GM04504 (cell line): ENCODE results near the gene METTL25B.

ENCODE experiments used
- DNase-seq: peaks from one replicate; pipeline ENCODE4 v3.0.0-alpha.2; 2012; ENCODE audit warnings: low read depth

METTL25B gene

GRCh38 chr1:156727926-156728598, at the start of gene METTL25B:
Gene METTL25B, plus strand, starts transcription at chr1:156728469. Its CDS starts 636 bp downstream, at chr1:156729105.
- DNase-seq = no peak

DNA sequence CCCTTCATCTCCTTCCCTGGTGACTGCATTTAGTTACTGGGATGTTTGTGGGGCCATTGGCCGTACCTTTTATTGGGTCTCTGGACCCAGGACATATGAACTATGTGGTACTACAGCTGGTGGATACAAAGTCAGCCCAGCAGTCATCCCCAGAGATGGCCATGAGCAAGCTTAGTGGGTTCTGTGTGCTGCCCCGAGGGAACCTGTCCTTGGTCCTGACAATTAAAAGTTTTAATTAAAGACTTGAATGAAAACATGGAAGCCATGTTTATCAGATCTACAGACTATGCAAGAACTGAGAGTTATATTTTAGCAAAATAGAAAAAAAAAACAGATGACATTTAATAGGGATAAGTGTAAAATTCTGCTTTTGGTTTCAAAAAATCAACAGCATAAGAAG, 48.2 kb upstream of the METTL25B start:
- no peak for DNase-seq

GRCh38 chr1:156681196-156681960, 46.9 kb upstream of the METTL25B start:
- DNase-seq = no peak

DNA sequence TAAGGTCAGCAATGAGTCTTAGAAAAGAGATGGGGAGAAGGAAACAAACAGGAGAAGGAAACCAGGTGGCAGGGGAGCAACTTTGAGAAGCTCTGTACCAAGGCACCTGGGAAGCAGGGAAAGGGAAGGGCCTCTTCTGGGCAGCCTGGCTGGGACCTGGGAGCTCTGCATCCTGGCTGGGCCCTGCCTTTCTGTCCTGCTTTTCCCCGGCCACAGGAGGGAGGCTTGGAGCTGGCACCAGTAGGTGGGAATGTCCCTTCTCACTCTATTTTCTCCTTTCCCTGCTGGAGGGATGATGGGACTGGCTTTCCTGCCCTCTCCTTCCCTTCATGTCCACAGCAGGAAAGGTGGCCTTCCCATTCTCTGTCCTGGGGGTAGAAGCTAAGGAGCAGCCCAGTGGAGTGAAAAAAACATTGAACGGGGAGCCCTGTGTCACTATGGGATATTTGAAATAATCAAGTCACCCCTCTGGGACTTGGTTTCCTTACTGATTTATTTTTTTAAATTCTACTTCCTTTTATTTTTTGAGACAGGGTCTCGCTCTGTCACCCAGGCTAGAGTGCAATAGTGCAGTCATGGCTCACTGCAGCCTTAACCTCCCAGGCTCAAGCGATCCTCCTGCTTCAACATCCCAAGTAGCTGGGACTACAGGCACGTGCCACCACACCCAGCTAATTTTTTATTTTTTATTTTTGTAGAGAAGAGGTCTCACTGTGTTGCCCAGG, 45.9 kb upstream of the METTL25B start:
- no peak for DNase-seq

GRCh38 chr1:156684227-156684782, 44.0 kb upstream of the METTL25B start:
- no peak for DNase-seq

GRCh38 chr1:156689035-156689952, 39.0 kb upstream of the METTL25B start:
- DNase-seq = no peak

GRCh38 chr1:156689953-156690674, 38.2 kb upstream of the METTL25B start:
- DNase-seq = no peak

DNA sequence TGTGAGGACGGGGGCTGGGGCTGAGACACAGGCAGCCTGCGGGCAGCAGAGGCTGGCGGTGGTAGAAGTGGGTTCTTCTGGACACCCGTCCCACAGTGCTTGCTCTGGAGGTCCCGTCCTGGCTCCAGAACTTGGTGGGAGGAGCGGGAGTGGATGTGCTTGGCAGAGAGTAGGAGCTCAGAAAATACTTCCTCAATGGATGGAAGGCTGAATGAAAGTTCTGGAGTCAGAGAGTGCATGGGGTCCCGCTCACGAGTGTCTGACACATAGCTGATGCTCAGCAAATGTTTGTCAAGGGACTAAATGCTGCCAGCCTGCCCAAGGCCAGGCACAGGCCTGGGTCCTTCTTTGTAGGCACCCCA, 37.6 kb upstream of the METTL25B start:
- DNase-seq = no peak

- no peak for DNase-seq
Measured at GRCh38 chr1:156691191-156691590, 37.1 kb upstream of the METTL25B start.

DNA sequence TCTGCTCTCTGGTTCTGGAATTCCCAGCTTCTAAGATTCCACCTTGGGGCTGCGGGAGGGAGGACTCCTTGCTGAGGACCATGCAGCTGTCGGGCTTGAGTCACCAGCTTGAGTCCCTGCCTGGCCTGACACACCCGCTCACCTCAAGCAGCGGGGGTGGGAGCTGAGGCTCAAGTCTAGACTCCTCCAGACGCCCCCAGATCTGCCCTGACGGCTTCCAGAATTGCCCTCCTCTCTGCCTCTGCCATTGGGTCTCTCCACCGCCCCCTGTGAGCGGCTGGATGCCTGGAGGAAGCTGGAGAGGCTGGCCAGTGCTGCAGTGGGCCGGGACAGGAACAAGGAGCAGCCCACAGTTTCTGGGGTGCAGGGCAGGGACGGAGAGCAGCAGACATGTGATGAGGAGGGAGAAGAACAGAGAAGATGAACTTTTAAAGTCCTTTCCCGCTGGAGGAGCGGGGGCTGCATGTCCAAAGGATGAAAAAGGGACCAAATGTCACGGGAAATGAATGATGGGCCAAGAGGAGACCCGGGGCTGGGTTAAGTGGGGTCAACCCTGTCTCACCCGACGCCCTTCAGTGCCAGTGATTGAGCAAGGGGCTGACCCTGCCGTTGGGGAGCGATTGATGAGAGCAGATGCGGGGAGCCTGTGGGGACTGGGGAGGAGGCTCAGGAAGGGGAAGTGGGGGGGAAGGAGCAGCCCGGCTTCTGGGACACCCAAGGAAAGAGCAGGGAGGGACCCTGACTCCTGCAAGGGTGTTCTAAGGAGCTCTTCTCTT, 36.4 kb upstream of the METTL25B start:
- no peak for DNase-seq

DNA sequence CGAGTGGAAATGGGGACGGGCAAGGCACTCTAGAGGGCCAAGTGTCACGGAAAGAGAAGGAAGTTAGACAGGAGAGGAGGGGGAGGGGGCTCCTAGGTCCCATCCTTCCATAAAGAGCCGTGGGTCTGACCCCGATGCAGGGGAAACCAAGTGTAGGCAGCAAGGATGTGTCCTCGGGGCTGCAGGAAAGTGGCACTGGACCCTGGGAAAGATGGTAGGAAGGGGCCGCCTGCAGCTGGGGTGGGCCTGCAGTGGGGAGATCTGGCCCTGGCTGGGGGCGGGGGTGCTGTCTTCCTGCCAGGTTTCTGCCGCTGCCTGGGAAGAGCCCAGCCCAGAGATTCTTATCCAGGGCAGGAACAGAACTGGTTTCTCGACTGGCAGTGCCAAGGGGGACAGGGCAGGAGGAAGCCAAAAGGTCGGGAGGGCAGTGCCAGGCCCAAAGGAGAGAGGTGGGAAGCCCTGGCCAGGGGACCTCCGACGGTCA, 35.8 kb upstream of the METTL25B start:
- DNase-seq = no peak

DNA sequence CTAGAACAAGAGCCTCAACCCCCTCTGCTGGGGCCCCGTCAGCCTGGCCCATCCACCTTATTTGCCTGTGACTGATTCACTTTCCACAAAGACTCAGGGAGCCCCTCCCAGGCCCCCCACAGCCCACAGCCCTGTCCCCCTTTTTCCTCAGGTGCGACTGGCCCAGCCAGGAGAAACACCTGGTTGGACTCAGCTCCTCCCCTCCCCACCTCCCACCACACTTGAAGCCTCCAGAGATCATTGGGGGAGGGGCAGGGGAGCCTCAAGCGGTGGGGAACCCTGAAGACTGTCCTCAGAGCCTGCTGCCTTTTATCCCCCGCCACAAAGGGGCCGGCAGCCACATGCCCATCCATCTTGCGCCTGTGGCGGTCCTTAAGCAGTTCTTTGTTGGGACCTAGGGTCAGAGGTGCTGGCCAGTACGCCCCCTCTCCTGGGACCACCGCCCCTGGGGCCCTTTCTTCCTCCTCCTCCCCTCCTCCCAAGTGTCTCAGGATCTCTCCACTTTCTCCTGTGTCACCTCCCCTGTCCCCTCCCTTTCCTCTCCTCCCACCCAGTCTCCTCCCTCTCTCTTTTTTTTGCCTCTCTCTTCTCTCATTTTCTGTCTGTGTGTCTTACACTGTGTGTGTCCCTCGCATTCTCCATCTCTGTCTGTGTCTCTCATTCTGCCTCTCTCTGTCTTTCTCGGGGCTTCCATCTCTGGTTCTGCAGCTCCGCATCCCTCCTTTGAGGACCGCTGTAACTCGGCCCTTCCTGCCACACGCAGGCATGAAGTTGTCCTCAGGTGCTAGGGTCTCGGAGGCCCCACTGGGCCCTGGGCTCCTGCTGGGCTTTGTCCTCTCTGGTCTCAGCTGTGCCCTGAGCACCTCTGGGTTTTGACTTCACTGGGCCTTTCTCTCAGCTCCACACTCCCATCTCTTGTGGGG, 35.1 kb upstream of the METTL25B start:
- DNase-seq = no peak

DNA sequence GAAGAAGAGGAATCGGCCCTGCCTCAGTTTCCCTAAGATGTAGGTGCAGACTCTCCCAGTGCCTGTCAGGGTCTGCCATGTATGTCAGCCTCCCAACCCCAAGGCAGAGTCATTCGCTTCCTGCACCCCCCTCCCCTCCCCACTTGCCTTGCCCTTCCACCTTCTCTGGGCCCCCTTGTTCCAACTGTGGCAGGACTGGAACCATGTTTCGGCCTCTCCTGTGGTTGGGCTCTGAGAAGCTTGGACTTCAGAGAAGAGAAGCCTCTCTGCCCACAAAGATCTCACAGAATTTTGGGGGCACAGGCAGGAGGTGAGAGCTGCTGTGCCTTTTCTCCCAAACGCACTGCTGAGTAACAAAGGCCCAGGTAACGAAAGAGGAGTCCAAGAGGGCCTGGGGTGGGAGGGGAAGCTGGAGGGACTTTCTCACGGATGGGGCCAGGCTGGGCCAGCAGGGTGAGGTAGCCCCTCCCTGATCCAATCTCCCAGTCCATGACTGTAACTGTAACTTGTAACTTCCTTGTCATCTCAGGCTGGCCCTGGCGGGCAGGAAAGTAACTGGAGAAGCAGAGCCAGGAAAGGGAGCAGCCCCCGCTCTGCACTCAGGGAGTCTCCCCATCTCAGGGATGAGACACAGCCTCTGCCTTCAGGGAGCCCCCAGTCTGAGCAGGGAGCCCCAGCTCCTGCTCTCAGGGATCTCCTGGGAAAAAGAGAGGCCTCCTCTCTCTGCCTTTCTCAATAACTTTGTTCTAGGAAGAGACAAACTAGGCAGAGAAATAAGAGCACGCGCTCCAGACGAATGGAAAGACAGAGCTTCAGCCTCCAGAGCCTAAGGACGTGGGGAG, 34.2 kb upstream of the METTL25B start:
- no peak for DNase-seq

DNA sequence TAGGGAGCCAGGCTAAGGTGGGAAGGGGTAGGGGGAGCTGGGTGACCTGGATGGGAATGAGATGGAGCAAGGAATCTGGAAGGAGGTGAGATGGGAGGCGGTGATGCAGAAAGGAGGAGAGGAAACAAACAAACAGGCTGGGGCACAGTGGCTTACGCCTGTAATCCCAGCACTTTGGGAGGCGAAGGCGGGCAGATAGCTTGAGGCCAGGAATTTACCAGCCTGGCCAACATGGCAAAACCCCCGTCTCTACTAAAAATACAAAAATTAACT, 33.6 kb upstream of the METTL25B start:
- DNase-seq = no peak

DNA sequence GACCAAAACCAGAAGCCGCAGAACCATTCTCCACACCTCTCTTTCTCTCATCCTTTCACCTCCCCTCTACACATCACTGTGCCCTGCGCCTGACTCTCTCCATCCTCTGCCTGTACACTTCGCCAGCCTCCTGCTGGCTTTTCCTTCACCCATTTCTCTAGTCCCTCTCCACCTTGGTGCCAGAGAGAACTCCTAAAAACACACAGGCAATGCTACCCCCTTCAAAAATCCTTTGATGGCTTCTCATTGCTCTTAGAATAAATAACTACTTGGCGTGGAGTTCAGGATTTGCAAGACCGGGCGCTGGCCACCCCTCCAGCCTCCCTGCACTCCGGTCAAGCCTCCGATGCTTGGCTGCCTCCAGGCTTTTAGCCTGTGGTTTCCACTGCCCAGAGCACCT, 31.5 kb upstream of the METTL25B start:
- no peak for DNase-seq

- DNase-seq = no peak
Measured at GRCh38 chr1:156697481-156697880, 30.8 kb upstream of the METTL25B start.

DNA sequence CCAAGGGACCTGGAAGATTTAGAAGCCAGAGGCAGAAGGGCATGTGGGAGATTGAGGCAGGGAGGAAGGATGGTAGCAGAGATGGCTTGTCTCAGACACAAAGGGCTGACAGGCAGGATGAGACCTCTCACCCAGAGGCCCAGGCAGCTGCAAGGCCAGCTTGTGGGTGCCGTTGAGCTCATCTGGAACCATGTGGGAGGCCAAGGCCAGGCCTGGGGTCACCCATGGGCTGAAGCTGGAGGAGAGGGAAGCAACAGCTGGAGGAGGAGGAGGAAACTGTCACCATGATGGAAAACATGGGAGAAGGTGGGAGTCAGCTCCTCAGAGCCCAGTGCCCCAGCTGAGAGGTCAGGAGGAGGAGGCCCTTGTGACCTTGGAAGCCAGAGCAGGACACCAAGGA, 29.3 kb upstream of the METTL25B start:
- no peak for DNase-seq
